NCI-H1436 (cell line): ENCODE measurements around the gene KCNJ18.
"Not testable (repeated sequence)": the region's sequence is repeated elsewhere in the genome, so short reads cannot be mapped to it uniquely, and the experiment has no call there.

Experiments used
- DNase-seq: peaks from one replicate; lab custom pipeline; 2025; lab: John Stamatoyannopoulos, UW

Gene KCNJ18

DNA sequence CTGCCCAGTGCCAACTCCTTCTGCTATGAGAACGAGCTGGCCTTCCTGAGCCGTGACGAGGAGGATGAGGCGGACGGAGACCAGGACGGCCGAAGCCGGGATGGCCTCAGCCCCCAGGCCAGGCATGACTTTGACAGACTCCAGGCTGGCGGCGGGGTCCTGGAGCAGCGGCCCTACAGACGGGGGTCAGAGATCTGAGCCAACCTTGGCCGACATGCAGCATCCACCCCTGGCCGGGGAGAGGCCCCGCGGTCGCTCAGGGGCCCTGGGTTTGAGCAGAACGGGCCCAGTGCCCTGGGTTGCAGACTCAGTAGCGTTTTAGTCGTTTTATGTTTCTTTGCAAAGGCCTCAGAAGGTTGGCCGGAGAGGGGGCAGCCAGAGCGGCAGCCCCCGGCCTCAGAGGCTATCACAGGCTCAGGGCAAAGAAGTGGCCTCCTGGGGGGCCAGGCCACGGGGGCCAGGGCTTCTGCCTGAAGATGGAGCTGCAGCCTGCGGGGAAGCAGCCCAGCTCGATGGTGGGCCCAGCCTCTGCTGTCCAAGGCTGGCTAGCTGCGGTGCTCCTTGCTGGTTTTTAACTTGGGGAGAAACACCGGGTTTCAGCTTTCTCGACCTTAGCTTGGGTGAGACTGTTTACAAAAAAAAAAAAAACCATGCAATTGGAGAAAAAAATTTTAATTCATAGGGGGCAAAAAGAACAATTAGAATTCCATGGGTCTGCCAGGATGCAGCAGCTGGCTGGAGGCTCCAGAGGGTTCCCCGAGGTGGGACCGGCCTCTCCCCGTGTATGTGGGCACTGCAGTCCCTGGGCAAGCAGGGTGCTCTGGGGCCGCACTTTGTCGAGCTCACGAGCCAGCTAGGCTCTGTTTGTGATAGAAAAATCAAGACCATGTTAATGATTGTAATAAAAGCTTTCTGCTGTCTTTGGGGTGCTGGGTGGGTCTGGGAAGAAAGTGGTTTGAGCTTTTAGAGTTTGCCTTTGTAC lies 11.9 kb downstream of the KCNJ18 start:
- not testable (repeated sequence) for DNase-seq

DNA sequence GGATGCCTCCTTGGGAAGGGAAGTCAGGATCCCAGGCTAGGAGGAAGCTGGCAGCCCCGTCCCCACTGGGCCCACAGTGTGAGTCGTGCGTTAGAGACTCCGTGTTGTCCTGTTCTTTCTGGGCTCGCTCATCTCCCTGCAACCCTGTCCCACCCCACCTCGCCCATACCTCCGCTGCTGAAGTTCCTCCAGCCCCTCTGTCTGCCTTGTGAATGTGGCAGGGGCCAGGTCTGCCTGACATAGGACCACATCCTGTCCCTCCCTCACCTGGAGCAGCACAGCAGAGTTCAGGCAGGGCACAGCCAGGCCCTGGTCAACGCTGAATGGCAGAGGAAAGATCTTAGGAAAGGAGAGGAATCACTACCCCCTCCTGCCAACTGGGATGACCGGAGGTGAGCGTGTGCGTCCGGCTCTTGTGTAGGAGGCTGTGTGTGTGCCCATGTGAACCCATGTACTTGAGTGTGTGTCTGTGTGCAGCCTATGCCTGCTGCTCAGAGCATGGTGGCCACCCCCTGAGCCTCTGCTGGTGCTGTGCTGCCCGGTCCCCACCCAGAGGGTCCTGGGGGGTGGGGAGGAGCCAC lies 12.8 kb downstream of the KCNJ18 start:
- no peak for DNase-seq

GRCh38 chr17:21705746-21706145 lies 13.4 kb downstream of the KCNJ18 start:
- DNase-seq = not testable (repeated sequence)

GRCh38 chr17:21706546-21706945 lies 14.2 kb downstream of the KCNJ18 start:
- not testable (repeated sequence) for DNase-seq

DNA sequence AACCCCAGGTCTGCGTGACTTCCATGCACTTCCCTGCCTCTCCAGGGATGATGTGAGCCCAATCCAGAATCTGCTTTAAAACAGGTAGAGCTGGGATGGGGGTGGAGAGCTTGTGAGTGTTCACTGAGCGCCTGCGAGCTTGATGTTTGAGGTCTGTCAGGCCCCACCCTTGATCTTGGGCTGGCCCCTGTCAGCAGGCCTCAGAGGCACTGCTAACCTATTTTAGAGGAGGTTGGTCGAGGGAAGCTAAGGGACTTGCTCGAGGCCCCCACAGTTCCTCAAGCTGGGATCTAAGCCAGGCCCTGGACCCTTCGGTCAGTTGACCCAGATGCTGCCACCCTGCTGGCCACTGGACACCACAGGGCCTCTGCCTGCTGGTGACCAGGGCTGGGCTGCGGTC lies 14.8 kb downstream of the KCNJ18 start:
- not testable (repeated sequence) for DNase-seq

DNA sequence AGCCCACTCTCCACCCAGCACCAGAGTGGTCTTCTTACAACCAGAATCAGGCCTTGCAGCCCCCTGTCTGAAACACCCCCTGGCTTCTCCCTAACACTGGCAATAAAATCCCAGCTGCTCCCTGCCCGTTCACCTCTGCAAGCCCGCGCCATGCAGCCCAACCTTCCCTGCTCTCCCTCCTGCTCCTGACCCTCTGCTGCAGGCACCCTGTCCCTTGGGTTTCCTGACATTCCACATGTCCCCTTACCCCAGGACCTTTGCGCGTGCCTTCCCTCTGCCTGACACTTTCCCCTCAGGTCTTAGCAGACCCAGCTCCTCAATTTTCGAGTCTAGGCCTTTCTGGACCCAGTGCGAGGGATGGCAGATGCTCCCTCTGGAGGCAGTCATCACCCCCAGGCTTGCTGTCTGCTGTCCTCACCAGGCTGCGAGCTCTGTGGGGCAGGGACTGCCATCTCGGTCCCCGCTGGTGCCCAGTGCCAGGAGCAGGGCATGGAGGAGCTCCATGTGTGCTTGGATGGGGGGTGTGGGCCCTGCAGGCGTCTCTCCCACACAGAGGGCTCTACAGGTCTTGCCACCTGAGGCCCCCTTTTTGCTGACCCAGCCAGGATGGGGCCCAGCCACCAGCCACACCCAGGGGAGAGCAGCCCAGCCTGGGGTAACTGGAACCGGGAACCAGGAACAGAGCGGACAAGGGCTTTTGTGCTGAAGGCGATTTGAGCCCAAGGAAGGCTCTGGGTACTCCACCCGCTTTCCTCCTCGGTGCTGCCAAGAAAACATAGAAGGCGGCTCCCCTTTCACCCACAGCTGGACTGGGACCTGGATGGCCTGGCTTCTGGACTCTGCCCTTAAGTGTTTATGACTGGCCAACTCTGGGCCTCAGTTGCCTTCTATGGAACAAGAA lies 15.6 kb downstream of the KCNJ18 start:
- not testable (repeated sequence) for DNase-seq

DNA sequence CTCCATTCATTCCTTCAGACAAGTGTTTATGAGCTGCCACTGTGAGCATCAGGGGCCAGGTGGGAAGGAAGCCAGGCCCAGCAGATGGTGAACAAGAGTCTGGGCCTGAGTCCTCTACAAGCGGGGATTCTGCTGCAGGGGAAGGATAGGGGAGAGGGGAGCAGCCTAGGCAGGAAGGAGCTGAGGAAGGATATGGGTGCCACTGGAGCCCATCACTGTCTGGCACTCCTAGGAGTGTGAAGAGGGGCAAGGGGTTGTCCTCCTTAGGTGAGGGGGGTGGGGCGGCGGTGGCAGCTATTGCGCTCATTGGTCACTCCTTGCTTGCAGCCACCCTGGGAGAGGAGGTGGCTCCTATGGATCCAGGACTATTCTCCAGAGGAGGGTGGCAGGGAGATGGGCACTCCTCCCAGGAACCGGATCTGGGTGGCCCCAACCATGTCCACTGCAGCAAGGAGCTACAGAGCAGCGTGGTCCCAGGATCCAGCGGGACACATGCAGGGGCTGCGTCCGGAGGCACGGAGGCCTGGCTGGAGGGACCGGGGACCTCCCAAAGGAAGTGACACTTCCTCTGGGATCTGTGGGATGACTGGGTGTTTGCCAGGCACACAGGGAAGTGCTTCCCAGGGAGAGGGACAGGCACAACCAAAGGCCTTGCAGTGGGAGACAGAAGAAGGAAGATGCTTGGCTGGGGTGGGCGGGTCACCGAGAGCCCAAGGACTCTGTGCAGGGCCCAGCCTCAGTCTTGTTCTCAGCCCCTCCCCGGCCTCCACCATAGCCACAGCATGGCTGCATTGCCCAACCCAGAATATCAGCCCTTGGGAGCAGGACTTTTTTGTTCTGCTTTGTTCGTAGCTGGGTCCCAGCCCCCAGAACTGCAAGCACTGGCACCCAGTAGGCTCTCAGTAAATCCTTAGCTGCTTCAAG lies 16.6 kb downstream of the KCNJ18 start:
- not testable (repeated sequence) for DNase-seq

DNA sequence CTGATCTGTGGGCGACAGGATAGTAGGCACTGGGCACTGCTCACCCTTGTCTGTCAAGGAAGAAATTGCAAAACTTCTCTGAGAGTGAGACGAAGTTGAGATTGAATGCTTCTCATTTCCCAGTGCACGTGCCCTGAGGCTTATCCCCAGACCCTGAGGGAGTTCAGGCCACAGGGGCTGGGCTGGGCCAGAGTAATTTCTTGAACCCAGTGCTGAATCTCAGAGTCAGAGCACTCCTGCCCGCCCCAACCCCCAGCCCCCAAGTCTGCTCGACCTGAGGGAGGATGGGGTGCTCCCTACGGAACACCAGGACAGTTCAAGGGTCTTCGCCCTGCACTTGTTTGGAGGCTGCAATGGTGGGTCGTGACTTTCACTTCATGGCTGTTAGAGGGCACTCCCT lies 17.7 kb downstream of the KCNJ18 start:
- not testable (repeated sequence) for DNase-seq

DNA sequence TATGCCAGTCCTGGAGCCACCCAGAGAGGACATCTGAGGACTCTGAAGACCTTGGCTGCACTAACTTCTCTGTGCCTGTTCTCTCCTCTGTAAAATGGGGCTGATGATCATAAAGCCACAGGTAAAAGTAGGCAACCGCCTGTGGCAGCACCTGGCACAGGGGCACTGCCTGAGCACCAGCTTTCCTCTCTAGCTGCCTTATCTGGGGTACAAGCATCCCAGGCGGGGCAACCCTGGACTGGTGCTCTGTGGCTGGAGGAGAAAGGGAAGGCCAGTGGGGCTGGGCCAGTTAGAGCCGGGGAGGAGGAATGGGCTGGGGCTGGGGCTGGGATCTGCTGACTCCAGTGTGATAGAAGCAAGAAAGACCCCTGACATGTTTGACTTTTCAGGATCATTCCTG lies 18.2 kb downstream of the KCNJ18 start:
- not testable (repeated sequence) for DNase-seq

DNA sequence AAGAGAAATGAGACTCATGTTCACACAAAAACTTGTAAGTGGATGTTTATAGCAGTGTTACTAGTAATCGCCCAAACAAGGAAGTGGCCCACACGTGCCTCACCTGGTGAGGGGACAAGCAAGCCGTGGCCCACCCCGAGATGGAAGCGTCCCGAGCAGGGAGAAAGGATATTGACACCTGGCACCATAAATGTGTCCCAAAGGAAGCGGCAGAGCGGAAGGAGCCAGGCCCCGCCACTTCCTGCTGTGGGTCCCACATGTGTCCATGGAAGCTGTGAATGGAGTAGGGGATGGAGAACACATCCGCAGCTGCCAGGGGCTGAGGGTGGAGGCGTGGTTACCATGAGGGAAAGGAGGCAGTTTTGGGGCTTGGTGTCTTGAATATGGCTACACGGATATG lies 18.9 kb downstream of the KCNJ18 start:
- no peak for DNase-seq

GRCh38 chr17:21713020-21713419 lies 20.7 kb downstream of the KCNJ18 start:
- DNase-seq = not testable (repeated sequence)

- DNase-seq = not testable (repeated sequence)
These were observed 21.3 kb downstream of the KCNJ18 start for GRCh38 chr17:21713631-21714030.

- not testable (repeated sequence) for DNase-seq
These were observed 22.4 kb downstream of the KCNJ18 start for GRCh38 chr17:21714676-21715075.

- DNase-seq = not testable (repeated sequence)
These were observed 23.6 kb downstream of the KCNJ18 start for GRCh38 chr17:21715877-21716276.

DNA sequence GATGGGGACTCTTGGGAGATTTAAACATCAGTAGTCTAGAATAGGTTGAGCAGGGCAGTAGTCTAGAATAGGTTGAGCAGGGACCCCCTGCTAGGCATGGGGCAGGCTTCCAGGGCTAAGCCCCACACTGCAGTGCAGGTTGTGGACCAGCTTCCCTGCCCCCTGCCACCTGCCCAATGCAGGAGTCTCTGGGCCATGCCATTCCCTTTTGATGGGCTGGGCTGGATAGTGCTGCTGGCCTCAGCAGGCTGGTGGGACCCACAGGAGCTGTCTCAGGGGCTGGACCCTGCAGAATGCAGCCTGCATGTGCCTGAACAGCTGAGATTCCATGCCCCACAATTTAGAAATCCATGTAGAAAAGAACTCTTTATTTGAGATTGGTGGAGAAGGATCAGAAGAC lies 26.6 kb downstream of the KCNJ18 start:
- not testable (repeated sequence) for DNase-seq

- DNase-seq = not testable (repeated sequence)
These were observed 27.3 kb downstream of the KCNJ18 start for GRCh38 chr17:21719511-21720226.

- not testable (repeated sequence) for DNase-seq
These were observed 28.2 kb downstream of the KCNJ18 start for GRCh38 chr17:21720566-21720965.

DNA sequence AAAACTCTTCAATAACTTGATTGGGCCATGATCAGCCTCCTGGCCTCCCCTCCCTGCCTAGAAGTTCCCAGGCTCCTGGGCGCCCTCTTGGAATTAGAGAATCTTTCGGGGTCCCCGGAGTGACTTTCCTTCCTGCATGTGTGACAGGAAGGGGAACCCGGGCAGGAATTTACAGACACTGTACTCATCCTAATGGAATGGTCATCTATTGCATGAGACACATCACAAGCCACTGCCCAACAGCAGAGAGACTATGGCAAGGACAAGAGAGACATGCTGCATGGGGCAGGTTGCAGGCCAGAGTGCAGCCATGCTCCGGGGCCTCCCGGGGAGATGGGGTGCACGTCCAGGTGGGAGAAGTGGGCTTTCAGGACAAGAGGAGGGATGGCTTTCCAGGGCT lies 29.9 kb downstream of the KCNJ18 start:
- DNase-seq = not testable (repeated sequence)

- not testable (repeated sequence) for DNase-seq
These were observed 32.1 kb downstream of the KCNJ18 start for GRCh38 chr17:21724216-21725006.
